Smooth muscle cell (in vitro differentiated cells): Measurements from ENCODE around the gene ANGPTL7. TPM values are rescaled to one million over a fixed set of nuclear protein-coding genes. Genes with fewer than 3 reads are reported as not detected.

Experiments used
- DNase-seq: peaks from one replicate; lab custom pipeline; 2025; ENCODE audit not compliant: unreplicated experiment; lab: John Stamatoyannopoulos, UW
- H2AFZ ChIP-seq: fragments of 200-600 bp; sonication (generic); 2 replicates; pipeline ENCODE4 v1.6.0; 2016; ENCODE audit warnings: antibody characterized with exemption, low read depth, mild to moderate bottlenecking
- H3F3A ChIP-seq: fragments of 200-600 bp; sonication (generic); 2 replicates; pipeline ENCODE4 v1.6.0; 2017; ENCODE audit warnings: antibody characterized with exemption, low read depth
- H3K27ac ChIP-seq: fragments of 200-600 bp; sonication (generic); 2 replicates; pipeline ENCODE4 v1.5.1; 2016; ENCODE audit warnings: low read depth, mild to moderate bottlenecking
- H3K27me3 ChIP-seq: fragments of 200-600 bp; sonication (generic); 2 replicates; pipeline ENCODE4 v1.6.1; 2016; ENCODE audit warnings: low read depth, mild to moderate bottlenecking
- H3K36me3 ChIP-seq: fragments of 200-600 bp; sonication (generic); 2 replicates; pipeline ENCODE4 v1.5.1; 2016; ENCODE audit warnings: low read depth
- H3K4me1 ChIP-seq: fragments of 200-600 bp; sonication (generic); 2 replicates; pipeline ENCODE4 v1.5.1; 2016; ENCODE audit warnings: low read depth
- H3K4me2 ChIP-seq: fragments of 200-600 bp; sonication (generic); 2 replicates; pipeline ENCODE4 v1.6.0; 2016; ENCODE audit warnings: mild to moderate bottlenecking
- H3K4me3 ChIP-seq: fragments of 200-600 bp; sonication (generic); 2 replicates; pipeline ENCODE4 v1.5.1; 2016; ENCODE audit warnings: mild to moderate bottlenecking
- H3K79me2 ChIP-seq: fragments of 200-600 bp; sonication (generic); 2 replicates; pipeline ENCODE4 v1.6.0; 2016; ENCODE audit warnings: low read depth, mild to moderate bottlenecking
- H3K9ac ChIP-seq: fragments of 200-600 bp; sonication (generic); 2 replicates; pipeline ENCODE4 v1.6.0; 2016; ENCODE audit warnings: low read depth
- H3K9me3 ChIP-seq: fragments of 200-600 bp; sonication (generic); replicated peaks from 2 replicates; pipeline ENCODE4 v1.5.1; 2016; ENCODE audit warnings: low read depth
- H4K20me1 ChIP-seq: fragments of 200-600 bp; sonication (generic); 2 replicates; pipeline ENCODE4 v1.6.0; 2016; ENCODE audit warnings: low read depth
- WGBS: methylation state at CpG from one replicate; pipeline ENCODE4 v1.1.7; 2016; ENCODE audit warnings: low lambda C conversion rate; 5-methylcytosine and 5-hydroxymethylcytosine counted together
- polyA plus RNA-seq: library from polyadenylated mRNA; unstranded; fragments of >200 nt; fragmentation: Nextera tagmentation; extraction: Ambion mirVana; gene quantifications from 2 replicates; pipeline ENCODE4 v1.2.1, GENCODE V29; 2016
- total RNA-seq: library from RNA; depleted of rRNA; stranded (reverse); fragments of >200 nt; gene quantifications from 2 replicates; pipeline ENCODE4 v1.2.3, GENCODE V29; 2014
- TF ChIP-seq, protein P1 (sequence below): fragments of 200-600 bp; sonication (generic); IDR thresholded peaks from 2 replicates; pipeline ENCODE4 v1.5.1; 2017; ENCODE audit warnings: borderline replicate concordance, mild to moderate bottlenecking, antibody characterized with exemption; ENCODE audit not compliant: insufficient read depth, poor library complexity, severe bottlenecking

The ANGPTL7 gene
- total and polyA plus RNA-seq, 2 experiments from 2014 or later: 0.31 TPM; not detected in 1

DNA sequence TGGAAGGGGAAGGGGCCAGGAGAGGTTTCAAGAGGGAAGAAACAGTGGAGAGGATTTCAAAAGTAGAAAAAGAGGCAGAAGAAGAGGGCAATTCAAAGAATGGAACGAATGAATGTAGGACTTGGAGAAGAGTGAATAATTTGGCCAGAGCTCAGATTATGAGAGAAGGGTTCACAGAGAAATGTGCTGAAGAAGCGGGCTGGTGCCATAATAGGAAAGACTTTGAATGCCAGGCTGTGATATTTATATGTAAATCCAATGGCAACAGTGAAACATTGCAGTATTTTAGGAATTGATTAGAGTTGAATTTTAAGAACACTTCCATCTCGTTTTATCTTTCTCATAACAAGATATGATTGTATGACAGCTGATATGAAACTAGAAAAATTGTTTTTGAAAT lies 36.0 kb upstream of the ANGPTL7 start:
- Histone ChIP-seq H3K9me3 (no peaks in the 10 kb centered on the region), H3K36me3 (no peaks in the 10 kb centered on the region), H3K9ac (no peak overlapping the region), H3K27ac (no peak overlapping the region), H4K20me1 (no peaks in the 10 kb centered on the region), H3K4me1 (no peaks in the 10 kb centered on the region), H3F3A (no peaks in the 10 kb centered on the region), H3K4me3 (no peak overlapping the region), H3K27me3 (no peaks in the 10 kb centered on the region), H3K4me2 (no peak overlapping the region), H3K79me2 (no peaks in the 10 kb centered on the region), H2AFZ (no peak overlapping the region)
- DNase-seq: no peak
- TF ChIP-seq, protein P1, sequence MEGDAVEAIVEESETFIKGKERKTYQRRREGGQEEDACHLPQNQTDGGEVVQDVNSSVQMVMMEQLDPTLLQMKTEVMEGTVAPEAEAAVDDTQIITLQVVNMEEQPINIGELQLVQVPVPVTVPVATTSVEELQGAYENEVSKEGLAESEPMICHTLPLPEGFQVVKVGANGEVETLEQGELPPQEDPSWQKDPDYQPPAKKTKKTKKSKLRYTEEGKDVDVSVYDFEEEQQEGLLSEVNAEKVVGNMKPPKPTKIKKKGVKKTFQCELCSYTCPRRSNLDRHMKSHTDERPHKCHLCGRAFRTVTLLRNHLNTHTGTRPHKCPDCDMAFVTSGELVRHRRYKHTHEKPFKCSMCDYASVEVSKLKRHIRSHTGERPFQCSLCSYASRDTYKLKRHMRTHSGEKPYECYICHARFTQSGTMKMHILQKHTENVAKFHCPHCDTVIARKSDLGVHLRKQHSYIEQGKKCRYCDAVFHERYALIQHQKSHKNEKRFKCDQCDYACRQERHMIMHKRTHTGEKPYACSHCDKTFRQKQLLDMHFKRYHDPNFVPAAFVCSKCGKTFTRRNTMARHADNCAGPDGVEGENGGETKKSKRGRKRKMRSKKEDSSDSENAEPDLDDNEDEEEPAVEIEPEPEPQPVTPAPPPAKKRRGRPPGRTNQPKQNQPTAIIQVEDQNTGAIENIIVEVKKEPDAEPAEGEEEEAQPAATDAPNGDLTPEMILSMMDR: no peak
- 95% methylated on average over 3 of the region's 3 CpGs for WGBS

DNA sequence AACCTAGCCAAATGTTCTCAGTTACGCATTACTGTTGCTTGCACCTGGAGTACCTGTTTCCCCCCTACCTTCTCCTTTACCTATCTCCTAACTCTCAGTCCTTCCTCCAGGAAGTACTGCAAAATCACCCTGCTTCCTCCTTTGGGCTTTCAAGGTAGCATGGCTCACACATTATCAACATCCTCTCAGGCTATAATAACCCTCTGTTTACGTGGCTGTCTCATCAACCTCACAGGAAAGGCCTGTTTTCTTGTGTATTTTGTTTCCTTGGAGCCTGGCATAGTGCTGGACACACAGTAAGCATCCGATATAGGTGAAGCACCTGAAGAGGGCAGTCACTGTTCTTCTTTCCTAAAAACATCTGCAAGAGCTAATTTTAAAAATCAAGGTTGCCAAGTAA lies 32.7 kb upstream of the ANGPTL7 start:
- no peak overlapping the region for H3K9ac ChIP-seq
- H3F3A ChIP-seq: no peaks in the 10 kb centered on the region
- TF ChIP-seq, protein P1: no peak
- no peaks in the 10 kb centered on the region for H3K4me1 ChIP-seq
- WGBS: 96% methylated on average over 3 of the region's 3 CpGs
- no peaks in the 10 kb centered on the region for H3K36me3 ChIP-seq
- DNase-seq: no peak
- H3K9me3 ChIP-seq: no peaks in the 10 kb centered on the region
- no peak overlapping the region for H2AFZ ChIP-seq
- no peak overlapping the region for H3K4me2 ChIP-seq
- no peak overlapping the region for H3K4me3 ChIP-seq
- peaks cover 13% of the 10 kb centered on the region for H4K20me1 ChIP-seq
- H3K27me3 ChIP-seq: no peaks in the 10 kb centered on the region
- H3K27ac ChIP-seq: no peak overlapping the region
- no peaks in the 10 kb centered on the region for H3K79me2 ChIP-seq

DNA sequence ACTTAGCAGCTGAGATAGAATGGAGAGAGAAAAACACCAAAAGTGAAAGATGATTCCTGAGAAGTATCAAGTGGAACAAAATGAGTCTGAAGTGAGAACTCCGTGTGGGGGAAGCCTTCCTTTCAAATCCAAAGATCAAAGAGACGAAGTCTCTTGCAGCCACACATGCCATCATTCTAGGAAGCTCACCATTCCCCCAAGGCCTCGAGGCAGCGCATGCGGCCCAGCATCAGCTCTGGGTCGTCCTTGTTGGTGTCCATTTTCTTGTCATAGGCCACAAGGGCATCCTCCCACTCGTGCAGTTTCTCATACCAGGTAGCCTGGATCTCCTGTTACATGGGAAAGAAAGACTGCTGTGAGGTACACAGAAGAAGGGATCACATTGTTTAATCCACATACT lies 32.2 kb upstream of the ANGPTL7 start:
- DNase-seq: no peak
- Histone ChIP-seq H3F3A (no peaks in the 10 kb centered on the region), H3K79me2 (no peaks in the 10 kb centered on the region), H2AFZ (no peak overlapping the region), H4K20me1 (peaks cover 13% of the 10 kb centered on the region), H3K27me3 (no peaks in the 10 kb centered on the region), H3K27ac (no peak overlapping the region), H3K9ac (no peak overlapping the region), H3K4me1 (no peaks in the 10 kb centered on the region), H3K4me2 (no peak overlapping the region), H3K36me3 (no peaks in the 10 kb centered on the region), H3K9me3 (no peaks in the 10 kb centered on the region), H3K4me3 (no peak overlapping the region)
- WGBS: 94% methylated on average over 7 of the region's 7 CpGs
- TF ChIP-seq, protein P1: no peak

DNA sequence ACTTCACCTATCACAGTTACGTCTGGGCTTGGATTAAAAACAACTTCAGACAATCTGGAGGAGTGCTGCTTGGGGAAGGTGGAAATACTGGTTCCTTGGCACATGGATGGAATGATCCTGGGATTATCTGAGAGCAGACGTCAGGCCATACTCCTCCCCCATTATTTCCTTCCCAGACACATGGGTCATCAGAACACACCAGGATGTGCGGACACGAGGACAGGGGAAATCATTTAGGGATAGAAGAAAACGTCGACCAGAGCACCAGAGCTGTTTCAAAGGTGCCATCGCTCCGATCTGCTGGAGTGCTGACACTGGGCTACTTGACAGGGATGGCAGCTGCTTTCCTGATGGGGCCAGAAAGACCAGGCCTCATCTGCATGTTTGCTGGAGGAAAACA lies 31.8 kb upstream of the ANGPTL7 start:
- no peak for DNase-seq
- H3K27ac ChIP-seq: no peak overlapping the region
- H3K4me1 ChIP-seq: no peaks in the 10 kb centered on the region
- no peaks in the 10 kb centered on the region for H3K79me2 ChIP-seq
- no peak overlapping the region for H3K9ac ChIP-seq
- no peak overlapping the region for H2AFZ ChIP-seq
- H3K4me3 ChIP-seq: no peak overlapping the region
- no peaks in the 10 kb centered on the region for H3K9me3 ChIP-seq
- H3F3A ChIP-seq: no peaks in the 10 kb centered on the region
- peaks cover 13% of the 10 kb centered on the region for H4K20me1 ChIP-seq
- no peaks in the 10 kb centered on the region for H3K27me3 ChIP-seq
- TF ChIP-seq, protein P1: no peak
- WGBS: 78% methylated on average over 8 of the region's 8 CpGs
- H3K4me2 ChIP-seq: no peak overlapping the region
- H3K36me3 ChIP-seq: no peaks in the 10 kb centered on the region
